Activated CD4-positive, alpha-beta T cell treated with anti-CD3 and anti-CD28 coated beads, Interleukin-2, amount 50 U/mL, for 1 hour (primary cell): ENCODE data around the gene SLC24A4.

Source experiments
- DNase-seq: peaks from one replicate; pipeline ENCODE4 v3.0.0-alpha.2; 2020

The SLC24A4 gene, protein sequence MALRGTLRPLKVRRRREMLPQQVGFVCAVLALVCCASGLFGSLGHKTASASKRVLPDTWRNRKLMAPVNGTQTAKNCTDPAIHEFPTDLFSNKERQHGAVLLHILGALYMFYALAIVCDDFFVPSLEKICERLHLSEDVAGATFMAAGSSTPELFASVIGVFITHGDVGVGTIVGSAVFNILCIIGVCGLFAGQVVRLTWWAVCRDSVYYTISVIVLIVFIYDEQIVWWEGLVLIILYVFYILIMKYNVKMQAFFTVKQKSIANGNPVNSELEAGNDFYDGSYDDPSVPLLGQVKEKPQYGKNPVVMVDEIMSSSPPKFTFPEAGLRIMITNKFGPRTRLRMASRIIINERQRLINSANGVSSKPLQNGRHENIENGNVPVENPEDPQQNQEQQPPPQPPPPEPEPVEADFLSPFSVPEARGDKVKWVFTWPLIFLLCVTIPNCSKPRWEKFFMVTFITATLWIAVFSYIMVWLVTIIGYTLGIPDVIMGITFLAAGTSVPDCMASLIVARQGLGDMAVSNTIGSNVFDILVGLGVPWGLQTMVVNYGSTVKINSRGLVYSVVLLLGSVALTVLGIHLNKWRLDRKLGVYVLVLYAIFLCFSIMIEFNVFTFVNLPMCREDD

DNA sequence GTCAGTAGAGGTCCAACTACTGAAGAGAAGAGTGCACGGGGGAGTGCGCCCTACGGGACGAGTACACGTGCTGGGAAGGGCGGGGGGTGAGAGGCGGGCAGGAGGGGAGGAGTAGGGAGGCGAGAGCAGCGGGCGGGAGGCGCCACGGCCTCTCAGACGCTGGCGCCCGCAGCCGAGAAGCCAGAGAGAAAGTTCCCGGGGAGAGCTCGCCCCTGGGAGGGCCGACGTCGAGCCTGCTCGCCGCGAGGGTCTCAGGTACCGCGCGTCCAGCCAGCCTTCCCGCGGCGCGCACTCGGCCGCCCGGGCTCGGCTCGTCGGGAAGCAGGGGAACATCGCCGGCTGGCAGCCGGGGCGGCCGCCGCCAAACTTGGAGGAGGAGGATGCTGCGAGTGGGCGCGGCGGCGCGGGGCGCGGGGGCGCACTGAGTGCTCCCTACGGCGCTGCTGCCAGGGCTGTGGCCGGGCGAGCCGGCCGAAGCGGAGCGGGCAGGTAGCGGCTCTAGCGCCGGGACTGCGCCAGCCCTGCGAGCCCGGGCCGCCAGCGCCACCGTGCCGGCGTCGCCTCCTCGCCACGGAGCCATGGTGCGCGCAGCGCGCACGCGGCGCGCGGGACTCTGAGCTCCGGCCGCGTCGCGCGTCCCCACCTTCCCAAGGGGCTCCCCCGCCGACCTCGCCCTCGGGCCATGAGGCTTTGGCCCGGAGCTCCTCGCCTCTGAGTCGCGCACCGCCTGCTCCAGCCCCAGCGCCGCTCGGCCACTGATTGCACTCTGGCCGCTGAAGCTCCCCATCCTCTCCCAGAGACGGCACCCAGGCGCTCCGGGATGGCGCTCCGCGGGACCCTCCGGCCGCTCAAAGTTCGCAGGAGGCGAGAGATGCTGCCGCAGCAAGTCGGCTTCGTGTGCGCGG lies at the start of gene SLC24A4:
SLC24A4 (plus strand) TSS at position 155 of the 905 bp plus-strand sequence; CDS start at position 821, 666 bp downstream.
- no peak for DNase-seq

DNA sequence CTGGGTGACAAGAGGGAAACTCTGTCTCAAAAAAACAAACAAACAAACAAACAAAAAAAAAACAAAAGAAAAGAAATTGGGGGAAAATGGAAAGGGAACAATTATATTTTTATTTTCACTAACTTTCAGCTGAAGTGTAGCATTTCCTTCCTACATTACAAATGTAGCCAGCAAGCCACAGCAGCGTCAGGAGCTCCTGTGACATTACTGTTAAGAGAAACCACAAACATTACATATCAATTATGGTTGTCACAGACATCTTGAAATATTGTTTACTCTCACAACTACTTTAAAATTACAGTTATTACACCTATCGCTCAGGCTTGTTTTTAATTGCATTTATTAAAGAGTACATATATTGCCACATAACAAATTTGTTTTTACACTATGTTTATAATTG lies 49.8 kb upstream of the SLC24A4 start:
- DNase-seq, result no peak

DNA sequence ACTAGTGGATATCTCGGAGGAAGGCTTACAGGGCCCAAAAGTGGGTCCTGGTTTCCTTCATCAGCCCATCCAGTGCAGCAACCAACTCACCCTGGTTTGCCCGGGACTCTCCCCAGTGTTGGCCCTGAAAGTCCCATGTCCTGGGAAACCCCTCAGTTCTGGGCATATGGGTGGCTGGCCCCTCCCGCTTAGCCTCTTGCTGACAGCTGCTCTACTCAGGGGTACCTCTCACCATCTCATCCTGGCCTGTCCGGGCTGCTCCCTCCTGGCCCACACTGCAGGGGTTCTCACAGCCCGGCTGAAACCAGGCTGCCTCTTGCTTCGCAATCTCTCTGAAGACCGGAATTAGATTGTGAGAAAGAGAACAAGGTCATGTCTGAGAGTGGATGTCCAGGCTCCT lies 48.9 kb upstream of the SLC24A4 start:
- no peak for DNase-seq

DNA sequence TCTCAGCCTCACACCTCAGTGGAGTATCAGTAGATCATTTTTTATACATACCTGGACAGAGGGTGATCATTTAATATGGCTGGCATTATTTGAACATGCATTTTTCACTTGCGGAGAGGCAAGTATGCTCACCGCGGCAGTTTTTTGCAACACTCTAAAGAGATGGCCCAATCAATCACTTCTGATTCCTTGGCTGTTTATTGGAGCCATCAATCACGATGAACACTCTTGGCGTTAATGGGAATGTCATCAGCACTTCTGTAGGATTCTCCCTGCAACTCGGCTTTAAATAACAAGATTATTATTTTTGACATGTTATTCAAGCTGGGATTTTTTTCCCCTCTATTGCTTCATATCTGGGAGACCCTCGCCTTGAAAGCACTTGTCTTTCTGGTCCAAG lies 46.9 kb upstream of the SLC24A4 start:
- DNase-seq, result no peak

DNA sequence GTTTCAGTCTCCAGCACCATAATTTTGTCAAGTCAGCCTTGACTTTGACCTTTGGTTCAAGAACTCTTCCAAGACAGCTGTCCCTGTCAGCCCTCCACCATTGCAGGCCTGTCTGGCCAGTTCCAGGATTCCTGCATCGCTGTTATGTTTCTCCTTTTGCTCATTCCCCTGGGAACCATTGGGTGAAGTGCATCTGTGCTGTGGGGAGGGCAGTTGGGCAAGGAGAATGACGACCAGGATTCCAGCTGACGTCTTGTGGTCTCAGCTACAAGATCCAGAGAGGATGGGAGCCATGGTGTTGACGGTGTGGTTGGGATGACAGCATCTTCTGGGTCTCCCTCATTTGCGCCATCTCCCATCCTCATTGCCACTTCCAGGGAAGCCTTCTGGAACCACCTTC lies 45.9 kb upstream of the SLC24A4 start:
- DNase-seq, result no peak

DNA sequence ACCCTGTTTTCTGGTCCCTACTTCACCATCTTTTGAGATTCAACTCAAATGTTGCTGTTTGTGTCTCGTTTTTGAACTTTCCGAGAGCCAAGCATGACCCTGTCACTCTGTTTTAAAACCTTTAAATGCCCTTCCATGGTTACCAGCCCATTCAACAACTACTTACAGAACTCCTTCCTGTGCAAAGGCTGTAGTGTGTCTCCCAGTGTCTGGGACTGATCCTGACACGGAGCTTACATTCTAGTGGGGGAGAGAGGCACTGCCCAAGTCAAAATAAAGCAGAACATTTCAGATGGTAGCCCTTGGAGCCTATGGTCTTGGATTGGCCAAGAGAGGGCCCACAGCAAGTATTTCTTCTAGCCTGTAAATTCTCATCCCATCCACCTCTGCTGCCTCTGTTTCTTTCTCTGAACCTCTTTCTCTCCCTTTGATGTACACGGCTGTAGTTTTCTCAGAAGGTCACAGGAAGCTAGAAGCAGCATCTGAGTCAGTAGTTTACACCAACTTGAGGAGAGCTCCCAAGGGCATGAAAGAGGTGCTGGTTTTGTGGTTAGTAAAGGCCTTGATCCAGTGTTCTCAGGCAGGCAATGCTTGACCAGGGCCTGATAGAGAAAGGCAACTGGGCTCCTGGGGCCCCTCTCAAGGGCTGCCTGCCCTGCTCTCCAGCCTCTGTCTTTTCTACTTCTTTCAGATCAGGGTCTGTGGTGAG lies 42.3 kb upstream of the SLC24A4 start:
- DNase-seq, result no peak

DNA sequence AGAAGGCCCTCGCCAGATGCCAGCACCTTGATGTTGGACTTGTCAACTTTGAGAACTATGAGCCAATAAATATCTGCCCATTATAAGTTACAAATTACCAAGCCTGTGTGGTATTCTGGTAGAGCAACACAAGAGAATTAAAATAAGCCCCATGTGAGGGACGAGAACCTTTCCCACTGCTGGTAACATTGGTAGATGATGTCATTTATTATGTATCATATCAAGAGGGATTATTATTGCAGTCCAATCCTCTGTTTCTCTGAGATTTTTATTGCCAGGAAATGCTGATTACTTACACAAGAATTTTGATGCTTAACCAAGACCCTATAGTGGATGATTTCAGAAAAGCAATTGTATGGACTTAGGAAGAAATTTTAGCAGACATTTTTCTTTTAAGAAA lies 40.3 kb upstream of the SLC24A4 start:
- DNase-seq, result no peak

DNA sequence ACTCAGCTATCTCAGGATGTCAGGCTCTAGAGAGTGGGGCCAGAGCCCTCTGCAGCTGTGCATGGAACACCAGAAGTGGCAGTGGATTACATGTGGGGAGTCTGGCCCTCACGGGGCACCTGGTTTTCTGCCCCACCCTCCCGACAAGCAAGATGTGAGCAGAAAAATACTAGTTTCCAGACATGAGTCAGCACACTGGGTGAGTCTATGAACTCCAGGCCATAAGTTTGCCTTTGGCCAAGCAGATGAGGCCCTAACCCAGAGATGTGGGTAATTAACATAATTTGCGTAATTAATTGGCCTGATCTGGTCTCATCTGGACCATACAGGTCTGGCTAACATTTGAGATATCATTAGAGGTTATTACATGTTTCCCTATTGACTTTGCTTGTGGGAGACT lies 37.7 kb upstream of the SLC24A4 start:
- DNase-seq, result no peak

DNA sequence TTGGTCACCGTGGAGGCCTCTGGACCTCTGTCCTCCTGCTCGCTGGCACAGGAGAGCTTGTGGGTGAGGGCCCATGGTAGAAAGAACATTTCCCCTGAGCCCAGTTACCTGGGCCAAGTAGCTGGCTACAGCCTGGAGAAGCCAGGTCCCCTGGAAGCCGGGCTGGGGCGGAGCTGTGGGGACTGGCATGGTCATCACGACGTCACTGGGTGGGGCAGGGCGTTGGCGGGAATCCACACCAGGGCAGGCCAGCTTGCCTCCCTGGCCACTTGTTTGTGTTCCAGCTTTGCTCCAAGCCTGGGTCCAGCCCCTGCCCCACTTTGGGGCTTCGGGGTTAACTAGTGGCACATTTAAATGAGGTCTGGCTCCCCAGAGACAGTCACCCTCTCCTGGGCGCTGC lies 35.0 kb upstream of the SLC24A4 start:
- no peak for DNase-seq

DNA sequence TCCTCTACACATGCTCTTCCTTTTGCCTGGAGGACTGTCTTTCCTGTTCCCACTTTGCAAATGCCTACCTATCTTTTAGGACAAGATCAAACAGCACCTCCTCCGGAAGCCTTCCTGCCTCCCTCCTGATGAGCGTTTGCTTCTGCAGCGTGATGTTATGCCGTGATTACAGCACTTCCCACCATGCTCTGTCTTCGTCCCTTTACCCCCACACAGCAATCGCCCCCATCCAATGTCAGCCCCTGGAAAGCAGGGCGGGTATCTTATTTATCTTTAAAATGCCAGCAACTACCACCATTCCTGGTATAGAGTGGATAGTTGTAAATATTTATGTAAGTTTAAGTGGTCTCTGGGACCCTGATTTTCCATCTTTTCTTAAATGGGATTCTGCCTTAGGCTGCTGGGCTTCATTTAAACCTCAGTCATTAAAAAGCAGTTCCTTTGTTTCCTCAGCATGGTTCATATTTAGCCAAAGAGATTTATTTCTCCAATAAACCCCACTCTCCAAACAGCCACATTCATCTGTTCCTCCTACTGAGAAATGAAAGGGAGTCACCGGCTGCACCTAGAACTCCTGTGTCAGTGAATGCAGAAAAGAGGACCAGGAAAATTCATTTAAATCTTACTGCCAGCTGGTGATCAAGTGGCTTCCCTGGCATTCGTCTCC lies 33.8 kb upstream of the SLC24A4 start:
- no peak for DNase-seq

DNA sequence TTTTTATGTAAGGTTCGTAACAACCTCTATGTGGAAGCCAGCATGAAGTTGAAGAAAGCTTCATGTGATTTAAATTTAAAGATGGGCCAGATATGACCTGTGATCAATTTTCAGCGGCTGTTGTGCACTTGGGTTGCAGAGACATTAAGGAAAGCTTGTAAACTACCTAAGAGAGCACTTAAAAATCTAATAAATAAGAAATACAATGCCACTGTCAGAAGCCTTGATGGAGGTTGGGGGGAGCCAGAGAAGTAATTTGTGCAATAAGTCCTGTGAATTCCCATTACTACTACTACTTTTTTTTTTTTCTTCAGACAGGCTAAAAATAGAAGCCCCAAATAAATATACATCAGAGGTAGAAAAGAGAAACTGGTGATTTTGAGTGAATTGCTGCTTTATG lies 30.3 kb upstream of the SLC24A4 start:
- DNase-seq, result no peak

DNA sequence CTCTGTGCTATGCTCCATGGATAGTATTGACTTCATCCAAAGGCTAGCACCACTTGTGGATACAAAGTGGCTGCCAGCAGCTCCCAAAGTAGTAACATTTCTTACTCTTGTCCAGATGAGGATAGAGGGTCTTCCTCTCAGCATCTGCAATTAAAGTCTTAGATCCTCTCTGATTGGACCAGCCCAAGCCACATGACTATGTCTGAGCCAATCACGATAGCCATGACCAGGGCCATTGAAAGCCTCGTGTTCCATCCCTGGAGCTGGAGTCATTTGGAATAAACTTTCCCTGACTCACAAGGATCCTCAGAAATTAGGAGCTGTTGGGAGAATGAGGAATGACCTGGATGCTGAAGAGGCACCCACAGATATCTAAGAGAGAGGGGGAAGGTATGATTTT lies 28.5 kb upstream of the SLC24A4 start:
- DNase-seq, result no peak

DNA sequence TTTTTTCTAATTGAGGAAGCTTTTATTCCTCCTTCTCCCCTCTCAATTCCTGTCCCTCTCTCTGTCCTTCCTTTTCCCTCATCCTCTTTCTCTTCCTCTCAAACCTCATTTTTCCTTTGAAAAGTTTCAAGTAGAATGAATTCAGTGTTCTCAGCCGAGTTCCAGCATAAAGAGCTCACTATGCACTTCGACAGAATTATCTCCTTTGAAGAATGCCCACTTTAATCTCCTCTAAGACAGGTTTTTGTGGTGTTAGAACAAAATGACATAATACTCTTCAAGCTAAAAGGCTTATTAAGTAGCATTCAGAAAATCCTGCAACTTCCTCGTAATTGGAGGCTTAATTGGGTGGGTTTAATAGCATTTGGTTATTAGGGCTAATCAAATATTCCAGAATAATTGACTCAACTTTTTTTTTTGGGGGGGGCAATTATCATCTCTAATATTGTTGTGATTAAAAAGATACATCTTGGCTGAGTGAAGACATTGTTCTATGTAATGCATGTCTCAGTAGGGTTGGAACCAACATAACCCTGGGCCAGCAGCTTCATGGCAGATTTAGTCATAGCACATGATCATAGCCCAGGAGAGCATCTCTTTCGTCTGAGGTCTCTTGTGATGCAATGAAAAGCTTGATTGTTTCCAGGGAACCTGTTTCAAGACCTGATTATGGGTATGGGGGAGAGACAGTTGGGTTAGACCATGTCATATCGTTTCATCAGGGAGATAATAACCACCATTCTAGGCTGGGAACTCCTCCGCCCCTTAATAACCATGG lies 25.0 kb upstream of the SLC24A4 start:
- no peak for DNase-seq

DNA sequence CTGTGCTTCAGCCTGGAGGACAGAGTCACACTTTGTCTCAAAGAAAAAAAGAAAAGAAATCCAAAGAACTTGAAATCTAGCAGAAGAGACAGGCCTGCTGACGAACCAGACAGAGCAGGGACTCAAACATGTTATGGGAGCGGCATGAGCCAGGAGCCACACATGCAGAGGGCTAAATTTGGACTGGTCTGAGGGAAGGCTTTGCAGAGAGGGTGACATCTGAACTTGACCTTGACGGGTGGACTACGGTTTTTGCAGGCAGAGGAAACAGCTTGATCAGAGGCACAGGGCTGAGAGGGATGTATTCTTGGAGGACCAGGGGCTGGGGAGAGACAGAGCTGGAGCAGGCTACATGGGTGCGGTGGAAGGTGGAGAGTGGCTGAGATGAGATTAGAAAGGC lies 20.5 kb upstream of the SLC24A4 start:
- DNase-seq, result no peak

DNA sequence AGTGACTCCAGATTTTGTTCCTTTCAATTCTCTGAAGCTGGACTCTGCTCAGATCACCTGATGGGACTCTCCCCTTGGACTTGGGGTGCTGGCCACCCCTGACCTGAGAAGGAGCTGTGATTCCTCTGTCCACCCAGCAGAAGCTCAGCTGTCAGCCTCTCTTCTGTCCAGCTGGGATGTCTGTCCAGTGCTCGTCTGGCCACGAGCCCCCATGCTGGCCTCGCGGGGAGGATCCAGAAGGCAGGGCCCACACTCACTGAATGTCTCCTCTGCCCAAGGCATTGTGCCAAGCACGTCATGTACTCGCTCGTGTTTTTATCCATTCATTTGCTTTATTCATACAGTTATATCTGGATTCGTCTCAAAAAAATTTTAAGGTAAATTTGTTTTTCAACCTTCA lies 14.2 kb upstream of the SLC24A4 start:
- DNase-seq, result no peak

DNA sequence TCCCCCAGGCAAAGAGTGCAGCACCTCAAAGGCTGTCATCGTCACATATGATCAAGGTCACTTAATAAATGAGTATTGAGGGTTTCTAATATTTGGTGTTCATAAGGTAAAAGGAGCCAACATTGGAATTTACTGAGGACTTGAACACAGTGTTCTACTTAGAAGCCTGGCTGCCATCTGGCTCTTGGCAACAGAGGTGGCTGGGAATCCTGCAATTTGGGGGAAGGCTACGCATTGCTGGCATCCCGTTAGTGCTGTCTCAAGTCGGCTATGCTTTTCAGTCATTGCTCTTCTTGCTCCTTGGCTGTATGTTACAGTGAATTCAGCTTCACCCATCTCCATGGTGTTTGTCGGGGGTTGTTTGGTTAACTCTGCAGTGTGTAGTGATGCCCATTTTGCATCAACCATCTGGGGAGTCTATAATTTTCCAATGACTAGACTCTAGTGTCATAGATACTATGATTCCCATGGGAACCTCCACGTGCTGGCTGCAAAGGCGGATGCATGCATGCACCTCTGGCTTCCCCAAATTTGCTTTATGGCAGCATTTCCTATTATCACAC lies 12.9 kb upstream of the SLC24A4 start:
- DNase-seq, result no peak

DNA sequence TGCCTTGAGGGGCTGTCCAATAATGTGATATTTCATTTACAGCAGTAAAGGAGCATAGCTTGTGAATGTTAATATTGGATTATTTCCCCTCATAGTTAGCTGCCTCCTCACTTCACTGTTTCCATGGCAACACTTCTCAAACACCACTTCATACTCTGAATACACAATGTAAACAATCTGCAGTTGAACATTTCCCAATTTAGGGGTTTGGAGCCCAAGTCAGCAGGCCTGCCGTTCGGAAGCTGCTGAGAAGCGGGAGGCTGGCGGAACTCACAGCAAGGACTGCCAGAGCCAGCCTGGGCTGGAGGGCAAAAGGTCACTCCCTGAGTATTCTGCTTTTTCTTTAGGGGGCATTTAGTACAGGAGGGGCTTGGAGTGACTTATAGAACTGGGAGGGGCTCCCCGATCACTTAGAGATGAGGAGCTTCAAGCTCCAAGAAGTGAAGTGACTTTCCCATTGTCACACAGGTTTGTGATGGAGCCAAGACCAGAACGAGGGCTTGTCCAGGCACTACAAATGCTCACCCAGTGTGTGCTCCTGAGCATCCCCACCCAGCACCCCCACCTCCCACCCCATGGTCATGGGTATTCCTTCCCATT lies 12.1 kb upstream of the SLC24A4 start:
- no peak for DNase-seq

DNA sequence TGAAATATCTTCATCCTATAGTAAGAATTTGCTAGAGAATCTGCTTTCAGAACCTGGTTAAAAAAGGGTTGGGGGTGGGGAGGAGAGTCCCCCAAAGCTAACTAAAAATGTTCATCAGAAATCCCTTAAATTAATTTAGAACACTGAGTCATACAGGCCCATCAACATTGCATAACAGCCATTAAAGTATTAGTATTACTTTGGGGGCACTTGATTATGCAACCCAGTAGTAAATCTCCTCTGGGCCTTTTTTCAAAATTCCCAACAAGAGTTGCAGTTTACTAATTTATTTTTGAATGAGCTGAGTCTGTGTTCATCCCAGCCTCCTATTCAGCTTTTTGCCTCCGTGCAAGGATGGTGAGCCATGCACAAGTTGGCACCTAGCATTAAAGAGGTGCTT lies 8.8 kb upstream of the SLC24A4 start:
- DNase-seq, result no peak

DNA sequence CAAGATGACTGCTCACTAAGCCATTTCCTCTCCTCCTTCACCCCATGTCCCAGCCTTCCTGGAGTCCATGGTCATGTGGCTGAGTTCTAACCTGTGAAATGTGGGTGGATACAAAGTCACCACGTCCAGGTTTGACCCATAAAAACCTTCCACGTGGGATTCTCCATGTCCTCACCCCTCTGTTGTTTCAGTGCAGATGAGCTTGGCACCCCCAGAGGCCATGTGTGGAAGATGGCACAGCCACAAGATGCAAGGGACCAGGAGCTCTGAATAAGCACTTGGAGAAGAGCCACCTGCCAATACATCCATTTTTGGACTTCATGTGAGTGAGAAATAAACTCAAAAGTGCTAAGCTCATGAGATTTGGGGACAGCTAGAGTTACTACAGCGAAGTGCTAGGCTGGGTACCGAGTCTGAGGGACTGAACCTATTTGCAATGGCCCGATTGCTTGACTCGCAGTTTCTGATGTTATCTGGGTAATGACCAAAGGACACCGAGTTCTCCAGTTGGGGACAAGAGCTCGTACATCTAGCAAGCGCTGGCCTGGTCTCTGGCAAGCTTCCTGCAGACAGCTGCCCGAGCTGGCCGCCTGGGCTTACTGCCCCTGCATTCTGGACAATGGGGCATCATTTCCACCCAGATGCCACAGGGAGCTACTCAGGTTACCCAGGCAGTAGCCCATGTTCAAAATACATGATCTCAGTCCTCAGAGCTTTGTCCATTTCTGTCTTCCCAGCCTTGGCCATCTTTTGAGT lies 7.7 kb upstream of the SLC24A4 start:
- no peak for DNase-seq

DNA sequence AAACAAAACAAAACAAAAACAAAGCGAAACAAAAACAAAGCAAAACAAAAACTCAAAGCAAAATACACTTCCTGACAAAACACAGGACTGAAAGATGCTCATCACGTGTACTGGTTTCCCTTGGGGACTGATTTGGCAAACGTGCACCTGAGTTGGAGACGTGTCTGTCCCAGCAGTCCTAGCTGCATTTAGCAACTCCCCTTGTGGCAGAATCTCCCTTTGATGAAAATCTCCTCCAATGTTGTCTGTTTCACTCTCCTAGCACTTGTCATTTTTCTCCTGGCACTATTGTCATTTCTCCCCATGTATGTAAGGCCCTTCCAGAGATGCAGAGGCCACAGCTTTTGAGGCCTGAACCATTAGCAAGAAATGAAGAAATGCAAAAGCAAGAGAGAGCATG lies 6.8 kb upstream of the SLC24A4 start:
- no peak for DNase-seq
